AML-193 (cell line): ENCODE measurements around the gene C2CD2.
A peak's percentile ranks its signal among the peaks of the same experiment; 100 is the strongest.
"Not testable (repeated sequence)": the region's sequence is repeated elsewhere in the genome, so short reads cannot be mapped to it uniquely, and the experiment has no call there.

Experiments
- DNase-seq, 2 experiments: peaks; one replicate each; lab custom pipeline; 2025; lab: John Stamatoyannopoulos, UW

Gene C2CD2

GRCh38 chr21:41957991-41958766 is 4.4 kb upstream of the C2CD2 start:
- DNase-seq, result no peak

- peak; percentile 17 to 26 for DNase-seq
Observed at GRCh38 chr21:41956926-41957729, 3.3 kb upstream of the C2CD2 start.

- no peak for DNase-seq
Observed at GRCh38 chr21:41955516-41955915, 1.7 kb upstream of the C2CD2 start.

GRCh38 chr21:41954654-41955499 is 1.1 kb upstream of the C2CD2 start:
- DNase-seq, result no peak

- no peak for DNase-seq
Observed at GRCh38 chr21:41953249-41953830, 478 bp downstream of the C2CD2 start.

- peak; percentile 16 to 22 for DNase-seq
Observed at GRCh38 chr21:41952568-41953248, 1.1 kb downstream of the C2CD2 start.

GRCh38 chr21:41951876-41952567 is 1.8 kb downstream of the C2CD2 start:
- no peak for DNase-seq

- no peak for DNase-seq
Observed at GRCh38 chr21:41950941-41951351, 2.9 kb downstream of the C2CD2 start.

- DNase-seq, result not testable (repeated sequence)
Observed at GRCh38 chr21:41949631-41950030, 4.2 kb downstream of the C2CD2 start.

GRCh38 chr21:41948901-41949300 is 4.9 kb downstream of the C2CD2 start:
- no peak for DNase-seq

GRCh38 chr21:41948078-41948895 is 5.5 kb downstream of the C2CD2 start:
- no peak for DNase-seq

GRCh38 chr21:41945982-41946381 is 7.8 kb downstream of the C2CD2 start:
- no peak for DNase-seq

GRCh38 chr21:41943851-41944250 is 10.0 kb downstream of the C2CD2 start:
- DNase-seq, result no peak

GRCh38 chr21:41942457-41942856 is 11.4 kb downstream of the C2CD2 start:
- no peak for DNase-seq

GRCh38 chr21:41941941-41942340 is 11.9 kb downstream of the C2CD2 start:
- no peak for DNase-seq

GRCh38 chr21:41940431-41940830 is 13.4 kb downstream of the C2CD2 start:
- no peak for DNase-seq

GRCh38 chr21:41939391-41939790 is 14.4 kb downstream of the C2CD2 start:
- no peak for DNase-seq

GRCh38 chr21:41933313-41934079 is 20.3 kb downstream of the C2CD2 start:
- DNase-seq, result no peak
